Jurkat, Clone E6-1 (cell line): ENCODE data around the gene TAF8. TPM values are rescaled to one million over a fixed set of nuclear protein-coding genes. Genes with fewer than 3 reads are reported as not detected.
A peak's percentile ranks its signal among the peaks of the same experiment; 100 is the strongest.
"Not testable (repeated sequence)": the region's sequence is repeated elsewhere in the genome, so short reads cannot be mapped to it uniquely, and the experiment has no call there.

ENCODE experiments used
- DNase-seq: peaks from one replicate; pipeline ENCODE4 v3.0.0-alpha.2; 2011; ENCODE audit warnings: low read depth, low spot score
- H3K4me3 ChIP-seq: 2 replicates; pipeline ENCODE4 v1.5.1; 2011; ENCODE audit warnings: mild to moderate bottlenecking, low read length, control low read depth, moderate library complexity
- polyA plus RNA-seq: library from polyadenylated mRNA; unstranded; fragments of >200 nt; gene quantifications from one replicate; pipeline ENCODE4 v1.2.1, GENCODE V29; 2012; ENCODE audit warnings: missing spikeins; ENCODE audit not compliant: insufficient read length, insufficient read depth

The TAF8 gene, protein sequence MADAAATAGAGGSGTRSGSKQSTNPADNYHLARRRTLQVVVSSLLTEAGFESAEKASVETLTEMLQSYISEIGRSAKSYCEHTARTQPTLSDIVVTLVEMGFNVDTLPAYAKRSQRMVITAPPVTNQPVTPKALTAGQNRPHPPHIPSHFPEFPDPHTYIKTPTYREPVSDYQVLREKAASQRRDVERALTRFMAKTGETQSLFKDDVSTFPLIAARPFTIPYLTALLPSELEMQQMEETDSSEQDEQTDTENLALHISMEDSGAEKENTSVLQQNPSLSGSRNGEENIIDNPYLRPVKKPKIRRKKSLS
- polyA plus RNA-seq: 25.3 TPM

DNA sequence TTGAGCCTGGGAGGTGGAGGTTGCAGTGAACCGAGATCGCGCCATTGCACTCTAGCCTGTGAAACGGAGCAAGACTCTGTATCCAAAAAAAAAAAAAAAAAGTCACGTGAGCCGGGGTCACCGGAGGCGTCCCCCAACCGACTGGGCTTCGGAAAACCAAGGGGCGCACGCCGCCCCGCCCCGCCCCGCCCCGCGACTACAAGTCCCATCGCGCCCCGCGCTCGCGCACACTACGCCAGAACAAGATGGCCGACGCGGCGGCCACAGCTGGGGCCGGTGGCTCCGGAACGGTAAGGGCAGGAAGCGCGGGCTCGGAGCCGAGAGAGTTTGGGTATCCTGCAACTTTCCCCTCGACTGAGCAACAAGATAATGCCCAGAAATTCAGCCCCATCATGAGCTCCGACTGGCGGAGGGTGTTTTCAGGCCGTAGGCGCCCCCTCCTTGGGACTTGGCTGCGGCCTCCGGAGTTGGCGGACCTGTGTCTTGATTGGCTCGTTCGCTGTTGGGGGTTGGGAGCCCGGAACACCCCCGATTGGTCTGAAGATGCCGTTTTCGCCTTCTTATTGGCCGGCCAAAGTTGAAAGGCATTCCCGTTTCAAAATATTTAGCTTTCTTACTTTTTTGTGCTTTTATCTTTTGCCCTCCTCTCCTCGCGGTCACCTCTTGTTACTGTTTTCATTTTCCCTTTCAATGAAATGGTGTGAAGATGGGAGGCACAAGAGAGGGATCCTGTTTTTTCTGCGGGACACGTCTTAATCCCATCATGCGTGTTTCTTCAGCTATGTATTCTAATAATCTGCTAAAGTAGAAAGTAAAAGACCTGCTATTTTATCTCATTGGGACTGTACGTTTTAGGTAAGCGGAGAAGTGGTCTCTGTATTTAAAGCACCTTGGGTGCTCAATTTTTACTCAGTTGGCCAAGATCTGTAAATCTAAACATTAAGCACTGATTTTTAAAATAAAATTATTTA lies at the start of gene TAF8:
TSS of gene TAF8 (plus strand) at position 228 of the 971 bp plus-strand sequence. CDS start at position 246, 18 bp downstream.
- peak within 1 kb of the TSS; percentile 78 for H3K4me3 ChIP-seq
- DNase-seq: peak; percentile 93

DNA sequence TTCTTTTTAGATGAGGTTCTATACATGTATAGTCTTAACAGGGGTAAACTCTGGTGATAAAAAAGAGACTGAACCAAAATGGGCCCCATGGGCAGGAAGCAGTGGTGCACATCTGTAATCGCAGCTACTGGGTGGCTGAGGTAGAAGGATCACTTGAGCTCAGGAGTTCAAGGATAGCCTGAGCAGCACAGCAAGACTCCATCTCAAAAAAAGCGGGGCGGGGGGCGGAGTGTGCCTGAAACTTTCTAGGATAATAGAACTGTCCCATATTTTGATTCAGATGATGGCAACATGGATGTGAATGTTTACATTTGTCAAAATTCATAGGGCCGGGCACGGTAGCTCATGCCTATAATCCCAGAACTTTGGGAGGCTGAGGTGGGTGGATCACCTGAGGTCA lies 48.8 kb upstream of the TAF8 start:
- no peak overlapping the region for H3K4me3 ChIP-seq
- DNase-seq: no peak

DNA sequence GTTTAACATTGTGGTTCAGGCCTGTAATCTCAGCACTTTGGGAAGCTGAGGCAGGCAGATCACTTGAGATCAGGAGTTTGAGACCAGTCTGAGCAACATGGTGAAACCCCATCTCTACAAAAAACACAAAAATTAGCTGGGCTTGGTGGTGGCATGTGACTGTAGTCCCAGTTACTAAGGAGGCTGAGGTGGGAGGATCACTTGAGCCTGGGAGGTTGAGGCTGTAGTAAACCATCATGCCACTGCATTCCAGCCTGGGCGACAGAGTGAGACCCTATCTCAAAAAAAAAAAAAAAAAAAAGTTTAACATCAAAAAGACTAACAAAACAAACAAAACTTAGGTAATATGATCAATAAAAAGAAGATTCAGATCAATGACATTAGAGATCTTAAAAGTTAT lies 46.7 kb upstream of the TAF8 start:
- DNase-seq, H3K4me3 ChIP-seq: not testable (repeated sequence)

DNA sequence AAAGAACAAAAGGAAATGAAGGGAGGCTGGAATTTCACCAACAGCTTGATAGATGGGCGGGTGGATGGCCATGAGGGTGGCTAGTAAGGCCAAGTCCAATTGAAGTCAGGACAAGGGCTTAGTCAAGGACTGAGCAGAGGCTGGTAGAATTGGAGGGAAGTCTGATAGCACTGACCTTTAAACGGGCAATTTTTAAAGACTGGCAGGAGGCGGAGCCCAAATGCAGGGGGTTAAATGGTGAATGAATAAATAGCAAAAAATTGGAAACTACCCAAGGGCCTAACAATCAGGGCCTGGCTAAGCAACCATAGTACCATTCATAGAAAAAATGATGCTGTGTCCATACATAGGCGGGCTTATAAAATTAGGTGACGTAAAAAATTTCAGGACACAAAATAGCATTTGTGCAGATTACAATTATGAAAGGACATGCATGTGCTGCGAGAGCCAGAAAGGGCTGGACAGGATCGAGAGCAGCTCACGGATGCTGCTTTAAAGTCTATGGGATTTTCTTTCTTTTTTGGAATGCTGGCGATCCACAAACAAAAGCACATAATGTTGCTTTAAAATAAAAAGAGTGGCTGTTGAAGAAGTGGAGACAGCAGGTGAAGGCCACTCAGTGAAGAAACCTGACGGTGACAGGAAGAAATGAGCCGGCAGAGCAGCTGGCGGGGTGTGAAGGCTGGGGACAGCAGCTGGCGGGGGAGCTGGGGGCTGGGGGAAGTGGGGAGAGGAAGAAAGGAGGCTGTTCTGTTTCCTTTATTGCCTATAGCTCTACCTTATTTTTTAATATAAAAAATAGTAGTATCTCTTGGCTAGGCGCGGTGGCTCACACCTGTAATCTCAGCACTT lies 42.8 kb upstream of the TAF8 start:
- H3K4me3 ChIP-seq: no peak overlapping the region
- peak; percentile 74 for DNase-seq

DNA sequence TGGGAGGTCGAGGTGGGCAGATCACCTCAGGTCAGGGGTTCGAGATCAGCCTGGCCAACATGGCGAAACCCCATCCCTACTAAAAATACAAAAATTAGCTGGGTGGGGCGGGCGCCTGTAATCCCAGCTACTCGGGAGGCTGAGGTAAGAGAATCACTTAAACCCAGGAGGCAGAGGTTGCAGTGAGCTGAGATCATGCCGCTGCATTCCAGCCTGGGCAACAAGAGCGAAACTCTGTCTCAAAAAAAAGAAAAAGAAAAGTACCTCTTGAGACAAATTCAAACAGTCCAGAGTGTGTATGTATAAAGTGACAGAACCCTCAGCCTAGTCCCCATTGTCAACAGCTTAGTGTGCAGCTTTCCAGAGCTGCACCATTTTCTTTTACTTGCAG lies 42.2 kb upstream of the TAF8 start:
- H3K4me3 ChIP-seq, DNase-seq: not testable (repeated sequence)

DNA sequence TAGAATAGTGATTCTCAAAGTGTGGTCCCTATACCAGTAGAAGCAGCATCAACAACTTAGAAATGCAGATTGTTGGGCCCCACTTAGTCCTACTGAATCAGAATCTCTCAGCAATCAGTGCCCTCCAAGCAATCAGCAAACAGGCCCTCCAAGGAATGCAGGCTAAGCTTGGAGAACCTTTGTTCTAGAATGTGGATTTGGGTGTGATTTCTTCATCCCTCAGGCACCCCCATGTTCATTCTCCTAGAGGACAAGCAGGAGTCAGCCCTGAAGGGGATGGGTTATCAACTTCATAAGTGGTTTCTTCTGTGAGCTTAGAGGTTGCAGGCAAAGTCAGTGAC lies 40.5 kb upstream of the TAF8 start:
- peak overlapping the region; percentile 11 for H3K4me3 ChIP-seq
- DNase-seq: no peak

DNA sequence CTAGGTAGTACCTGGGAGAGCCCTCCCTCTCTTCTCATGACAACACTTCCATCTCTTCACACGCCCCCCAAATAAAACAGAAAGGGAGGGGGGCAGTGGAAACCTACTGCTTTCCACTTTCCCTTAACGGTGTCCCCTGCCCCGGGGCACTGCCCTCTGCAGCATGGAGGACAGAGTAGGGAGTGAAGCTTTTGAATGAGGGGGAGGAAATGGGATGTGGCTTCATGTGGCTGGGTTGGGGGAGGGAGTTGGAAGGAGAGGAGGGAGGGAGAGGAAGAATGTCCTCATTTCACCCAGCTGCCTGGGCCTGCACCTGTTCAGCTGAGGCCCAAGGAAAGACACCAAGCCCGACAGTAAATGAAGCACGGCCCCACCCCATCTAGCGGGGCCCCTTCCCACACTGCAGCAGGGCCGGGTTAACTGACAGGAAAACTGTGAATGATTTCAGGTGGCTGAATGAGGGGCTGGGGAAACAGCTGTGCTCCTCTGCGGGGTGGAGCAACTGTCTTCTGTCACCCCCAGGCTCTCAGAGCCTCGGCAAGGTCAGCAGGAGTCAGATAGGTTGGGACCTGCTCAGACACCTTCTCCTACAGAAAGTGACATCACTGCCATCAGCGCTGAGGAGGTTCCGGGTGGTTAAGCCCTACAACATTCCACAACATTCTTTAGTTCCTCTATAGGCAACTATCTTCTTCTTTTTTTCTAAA lies 40.0 kb upstream of the TAF8 start:
- peak overlapping the region; percentile 39 for H3K4me3 ChIP-seq
- DNase-seq: peak; percentile 99

DNA sequence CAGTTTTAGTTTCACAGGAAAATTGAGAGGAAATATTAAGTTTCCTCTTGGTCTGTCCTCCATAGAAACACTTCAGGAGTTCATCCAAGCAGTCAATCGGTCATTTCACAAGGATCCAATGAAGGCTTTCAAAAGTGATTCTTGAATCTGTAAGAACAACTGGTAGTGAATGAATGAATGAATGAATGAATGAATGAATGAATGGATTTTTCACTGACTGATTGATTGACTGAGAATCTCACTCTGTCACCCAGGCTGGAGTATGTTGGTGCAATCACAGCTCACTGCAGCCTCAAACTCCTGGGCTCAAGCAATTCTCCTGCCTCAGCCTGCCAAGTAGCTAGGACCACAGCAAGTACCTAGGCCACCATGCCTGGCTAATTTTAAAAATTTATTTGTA lies 39.4 kb upstream of the TAF8 start:
- peak overlapping the region; percentile 39 for H3K4me3 ChIP-seq

DNA sequence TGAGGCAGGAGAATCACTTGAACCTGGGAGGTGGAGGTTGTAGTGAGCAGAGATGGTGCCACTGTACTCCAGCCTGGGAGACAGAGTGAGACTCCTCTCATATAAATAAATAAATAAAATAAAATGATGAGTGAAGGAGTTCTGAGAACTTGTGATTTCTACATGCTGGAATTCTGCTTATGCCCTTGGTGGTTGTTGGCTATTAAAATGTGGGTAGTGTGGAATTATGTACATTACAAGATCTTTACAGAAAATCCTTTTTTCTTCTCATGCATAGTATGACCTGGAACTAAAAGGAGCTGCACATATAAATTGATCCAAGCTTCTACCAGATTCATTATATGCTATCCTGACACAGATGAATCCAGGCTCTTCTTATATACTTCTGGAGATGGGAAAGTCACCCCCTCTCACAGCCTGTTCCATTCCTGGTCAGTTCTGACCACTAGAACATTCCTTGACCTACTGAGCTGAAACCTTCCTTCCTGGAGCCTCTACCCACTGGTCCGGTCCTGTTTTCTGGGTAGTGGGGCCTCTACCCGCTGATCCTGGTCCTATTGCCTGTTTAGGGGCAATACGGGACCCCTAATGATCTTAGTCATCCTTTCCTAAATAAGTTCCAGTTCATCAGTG lies 37.7 kb upstream of the TAF8 start:
- DNase-seq: no peak
- no peak overlapping the region for H3K4me3 ChIP-seq

More for the DNA sequence above, 39.4 kb upstream of the TAF8 start:
- DNase-seq: no peak

DNA sequence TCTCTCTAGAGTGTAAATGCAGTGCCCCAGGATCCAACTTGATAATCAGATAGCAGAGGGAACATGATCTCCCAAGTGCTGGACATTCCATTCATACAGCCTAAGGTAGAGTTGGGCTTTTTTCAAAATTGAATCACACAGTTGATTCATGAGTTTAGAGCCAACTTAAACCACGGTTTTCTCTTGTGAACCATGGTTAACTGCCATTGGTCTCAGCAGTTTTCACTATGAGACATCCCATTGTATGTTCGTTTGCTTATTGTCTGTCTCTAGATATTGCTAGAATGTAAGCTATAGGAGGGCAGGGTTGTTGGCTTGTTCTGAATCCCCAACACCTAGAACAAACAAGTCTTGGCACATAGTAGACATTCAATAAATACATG lies 37.2 kb upstream of the TAF8 start:
- H3K4me3 ChIP-seq: no peak overlapping the region
- DNase-seq: no peak

DNA sequence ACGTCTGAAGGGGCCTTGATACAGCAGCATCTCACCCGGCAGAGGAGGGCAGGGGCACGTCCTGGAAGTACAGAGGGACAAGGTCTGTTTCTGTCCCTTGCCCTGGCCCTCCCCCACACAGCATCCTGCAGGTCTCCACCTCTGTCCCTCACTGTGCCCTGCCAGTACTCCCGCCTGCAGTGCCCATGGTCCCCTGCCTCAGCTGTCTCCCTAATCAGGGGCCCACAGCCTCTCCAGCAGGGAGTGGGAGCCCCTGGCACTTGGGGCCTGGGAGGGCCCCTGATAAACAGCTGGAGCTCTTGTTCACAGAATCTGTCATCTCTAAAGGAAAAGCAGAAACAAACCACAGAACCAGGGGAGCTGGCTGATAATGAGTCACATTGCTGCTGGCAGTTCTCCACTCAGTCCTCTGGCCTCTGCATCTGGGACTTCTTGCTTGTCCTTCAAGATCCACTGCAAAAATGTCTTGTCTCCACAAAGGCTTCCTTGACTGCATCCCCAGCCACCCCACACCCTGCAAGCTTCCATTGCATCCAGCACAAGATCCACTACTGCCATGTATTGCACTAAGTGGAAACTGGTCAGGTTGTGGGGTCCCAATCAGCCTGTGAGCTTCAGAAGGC lies 33.2 kb upstream of the TAF8 start:
- no peak overlapping the region; the same call in 1 of the 2 replicates for H3K4me3 ChIP-seq
- peak; percentile 82 for DNase-seq

DNA sequence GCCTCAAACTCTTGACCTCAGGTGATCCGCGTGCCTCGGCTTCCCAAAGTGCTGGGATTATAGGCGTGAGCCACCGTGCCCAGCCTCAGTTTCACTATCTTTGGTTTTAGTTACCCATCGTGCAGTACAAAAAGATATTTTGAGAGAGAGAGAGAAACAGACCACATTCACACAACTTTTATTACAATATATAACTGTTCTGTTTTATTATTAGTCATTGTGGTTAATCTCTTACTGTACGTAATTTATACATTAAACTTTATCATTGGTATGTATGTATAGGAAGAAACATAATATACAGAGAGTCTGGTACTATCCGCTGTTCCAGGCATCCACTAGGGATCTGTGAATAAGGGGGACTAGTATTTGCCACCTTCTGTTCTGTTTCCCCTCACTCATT lies 29.4 kb upstream of the TAF8 start:
- H3K4me3 ChIP-seq: no peak overlapping the region
- DNase-seq: no peak

DNA sequence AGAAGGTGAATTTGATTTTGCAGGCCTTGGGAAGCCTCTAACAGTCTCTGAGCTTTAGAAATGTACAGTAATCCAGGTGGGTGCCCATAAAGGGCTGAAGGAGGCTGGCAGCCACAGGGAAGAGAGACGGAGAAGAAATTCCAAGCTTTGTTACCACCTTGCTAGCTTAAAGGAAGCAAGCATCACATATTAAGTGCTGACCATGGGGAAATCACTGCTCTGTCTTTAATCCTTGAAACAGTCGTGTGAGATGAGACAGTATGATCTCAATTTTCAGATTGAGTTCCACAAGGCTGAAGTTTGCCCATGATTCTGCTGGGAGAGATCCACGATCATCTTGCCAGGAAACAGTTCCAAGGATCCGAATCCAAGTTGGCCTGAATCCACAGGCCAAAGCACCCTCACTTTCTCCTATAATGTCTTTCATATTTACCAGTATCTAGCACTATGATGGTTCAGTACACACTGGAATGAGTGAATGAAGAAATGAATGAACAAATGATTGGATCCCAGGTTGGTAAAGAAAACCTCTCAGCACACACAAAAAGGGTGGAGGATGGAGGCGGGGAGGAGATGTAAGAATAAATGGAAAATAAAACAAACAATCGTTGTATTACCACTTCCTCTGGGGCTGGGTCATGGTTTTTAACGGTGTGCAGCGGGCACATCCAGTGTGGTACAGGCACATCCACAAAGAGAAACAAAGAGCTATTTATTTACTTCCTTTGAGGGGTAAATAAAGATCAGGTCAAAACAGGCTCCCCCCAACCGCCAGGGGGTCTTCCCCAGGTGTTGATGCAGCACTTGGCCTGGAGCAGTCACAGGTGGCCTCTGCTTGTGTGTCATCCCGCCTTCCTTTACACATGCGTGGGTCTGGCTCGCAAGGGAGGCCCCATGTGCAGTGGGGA lies 28.2 kb upstream of the TAF8 start:
- peak overlapping the region; percentile 25 for H3K4me3 ChIP-seq
- DNase-seq: peak; percentile 98

DNA sequence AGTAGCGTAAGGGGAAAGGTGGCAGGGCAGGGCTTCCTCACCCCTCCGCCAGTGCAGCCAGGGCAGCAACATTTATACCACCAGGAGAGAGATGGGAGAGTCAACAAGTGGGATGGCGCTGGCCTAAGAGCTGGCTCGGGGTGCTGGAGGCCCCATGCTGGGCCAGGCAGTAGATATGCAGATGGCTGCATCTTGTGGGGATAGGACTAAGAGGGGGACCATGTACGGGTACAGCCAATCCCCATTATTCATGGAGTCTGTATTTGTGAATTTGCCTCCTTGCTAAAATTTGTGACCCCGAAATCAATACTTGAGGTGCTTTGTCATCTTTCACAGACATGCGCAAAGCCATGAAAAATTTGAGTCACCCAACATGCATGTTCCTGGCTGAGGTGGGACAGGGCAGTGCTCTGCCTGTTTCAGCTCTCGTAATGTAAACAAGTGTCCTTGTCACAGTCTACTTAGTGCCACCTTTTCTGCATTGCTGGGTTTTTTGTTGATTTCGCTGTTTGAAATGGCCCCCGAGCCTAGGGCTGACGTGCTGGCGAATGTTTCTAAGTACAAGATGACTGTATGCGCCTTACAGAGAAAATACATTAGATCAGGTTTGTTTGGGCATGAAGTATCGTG lies 27.5 kb upstream of the TAF8 start:
- H3K4me3 ChIP-seq: peak overlapping the region; percentile 23
- DNase-seq: no peak

DNA sequence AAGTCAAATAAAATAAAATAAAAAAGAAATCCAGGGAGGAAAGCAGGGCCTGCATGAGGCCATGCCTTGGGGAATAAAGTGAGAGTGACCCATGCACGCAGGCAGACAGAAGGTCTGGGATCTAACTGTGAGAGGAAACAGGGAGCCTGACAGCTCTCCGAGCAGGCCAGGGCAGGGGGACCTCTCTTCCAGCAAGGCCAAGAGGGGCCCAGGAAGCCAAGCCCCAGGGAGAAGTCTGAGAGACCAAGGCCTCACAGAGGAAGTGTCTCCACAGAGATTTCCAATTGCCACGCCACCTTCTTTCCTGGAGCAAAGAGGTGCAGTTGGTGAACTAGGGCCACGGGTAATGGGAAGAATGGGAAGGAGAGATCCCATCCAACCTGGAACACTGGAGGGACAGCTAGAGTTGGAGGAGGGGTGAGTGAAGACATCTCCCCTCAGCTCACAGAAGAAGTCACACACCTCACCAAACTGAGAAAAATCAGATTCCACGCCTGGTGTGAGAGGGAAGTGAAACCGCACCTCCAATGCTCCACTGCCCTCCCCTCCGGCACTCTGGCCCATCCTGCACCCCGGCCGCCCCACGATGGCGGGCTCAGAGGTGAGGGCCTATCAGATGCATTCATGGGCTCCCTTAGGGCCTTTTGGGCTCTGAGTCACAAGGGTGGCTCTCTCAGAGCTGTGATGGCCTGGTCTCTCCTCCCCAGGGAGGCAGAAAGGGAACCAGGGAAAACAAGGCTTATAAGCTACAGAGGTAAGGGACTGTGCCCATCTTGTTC lies 25.1 kb upstream of the TAF8 start:
- H3K4me3 ChIP-seq: no peak overlapping the region
- DNase-seq: no peak

DNA sequence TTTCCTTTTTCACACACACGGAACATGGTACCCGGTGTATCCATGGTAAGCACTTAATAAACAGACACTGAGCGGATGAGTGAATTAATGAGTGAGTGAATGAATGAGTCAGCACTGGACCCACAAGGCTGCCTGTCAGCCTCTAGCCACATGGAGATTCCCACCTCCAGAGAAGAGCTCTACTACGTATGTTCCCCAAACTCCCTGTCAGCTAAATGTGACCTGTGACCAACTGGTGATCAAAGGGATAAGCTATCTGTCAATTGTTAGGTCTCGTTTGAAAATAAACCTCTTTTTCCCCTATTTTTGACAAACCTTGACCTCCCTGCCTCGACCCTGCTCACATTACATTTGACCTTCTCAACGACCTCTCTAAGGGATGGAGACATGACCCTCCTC lies 24.5 kb upstream of the TAF8 start:
- no peak for DNase-seq
- H3K4me3 ChIP-seq: no peak overlapping the region
